K562 (cell line): ENCODE measurements around the gene RARRES2. TPM values are rescaled to one million over a fixed set of nuclear protein-coding genes. Genes with fewer than 3 reads are reported as not detected.

Experiments used
- ATF4 ChIP-seq: fragments of 450-650 bp; formaldehyde crosslinking; IDR thresholded peaks from 2 replicates; pipeline ENCODE4 v1.4.0; 2022; ENCODE audit warnings: mild to moderate bottlenecking, moderate library complexity
- BCL6 ChIP-seq: fragments of 250-450 bp; sonication (Bioruptor Pico); IDR thresholded peaks from 2 replicates; pipeline ENCODE4 v1.4.0; 2020
- CHD4 ChIP-seq: fragments of 200-600 bp; sonication (generic); IDR thresholded peaks from 3 replicates; pipeline ENCODE4 v1.6.1; 2012; ENCODE audit warnings: low read depth, mild to moderate bottlenecking, mixed read lengths, low read length, inconsistent platforms; ENCODE audit not compliant: insufficient read depth, insufficient replicate concordance, poor library complexity, severe bottlenecking
- MXD1 ChIP-seq: fragments of 250-450 bp; sonication (Bioruptor Pico); IDR thresholded peaks from 2 replicates; pipeline ENCODE4 v1.8.0; 2021; ENCODE audit warnings: borderline replicate concordance, mild to moderate bottlenecking, moderate library complexity; ENCODE audit not compliant: poor library complexity, severe bottlenecking
- NR2C1 ChIP-seq, 2 experiments: fragments of 450-650 bp; IDR thresholded peaks; 2 replicates each; pipeline ENCODE4 v1.6.1; 2017; ENCODE audit warnings: mild to moderate bottlenecking in 2 of 2, antibody characterized with exemption in 1 of 2, inconsistent platforms in 1 of 2, missing compliant biosample characterization in 1 of 2, missing genetic modification characterization in 1 of 2
- RHOXF2B ChIP-seq: fragments of 250-450 bp; sonication (Bioruptor Pico); conservative IDR thresholded peaks from 2 replicates; pipeline ENCODE4 v1.5.1; 2021
- TCF3 ChIP-seq: sonication (generic); formaldehyde crosslinking; IDR thresholded peaks from 2 replicates; pipeline ENCODE4 v1.4.0; 2020; ENCODE audit warnings: mild to moderate bottlenecking, missing genetic modification reagents
- ZNF395 ChIP-seq: fragments of 200-800 bp; sonication (Bioruptor generic); IDR thresholded peaks from 2 replicates; pipeline ENCODE4 v1.6.1; 2017; ENCODE audit warnings: missing genetic modification characterization, missing compliant biosample characterization
- polyA plus RNA-seq, 8 experiments: library from polyadenylated mRNA; depleted of rRNA in 4 of 8; stranded (reverse) in 5 of 8; unstranded in 3 of 8; fragments of >200 nt; fragmentation: Nextera tagmentation in 2 of 8; fragmentation: Illumina TruSeq in 1 of 8; extraction: Ambion mirVana in 2 of 8; extraction: Trizol in 1 of 8; gene quantifications; 2 replicates each; pipeline versions ENCODE4 v1.2.1 to v1.2.3, GENCODE V29; 2011 to 2014; ENCODE audit warnings: inconsistent platforms in 1 of 8, missing spikeins in 1 of 8
- total RNA-seq, 7 experiments: library from RNA; depleted of rRNA in 6 of 7; stranded (reverse); fragments of >200 nt in 6 of 7; fragmentation: Illumina TruSeq in 2 of 7; extraction: Trizol in 2 of 7; gene quantifications; 2 replicates each; pipeline versions ENCODE4 v1.2.1 to v1.2.3, GENCODE V29; 2011 to 2021; ENCODE audit warnings: low replicate concordance in 1 of 7
- TF ChIP-seq, protein P1 (sequence below): fragments of 250-450 bp; sonication (Bioruptor Pico); IDR thresholded peaks from 2 replicates; pipeline ENCODE4 v1.4.0; 2020; ENCODE audit warnings: borderline replicate concordance
- TF ChIP-seq, protein P2 (sequence below): fragments of 450-650 bp; formaldehyde crosslinking; IDR thresholded peaks from 2 replicates; pipeline ENCODE4 v1.4.0; 2022; ENCODE audit warnings: missing genetic modification characterization
- TF ChIP-seq, protein P3 (sequence below): IDR thresholded peaks from 2 replicates; pipeline ENCODE4 v1.6.1; 2014; ENCODE audit warnings: antibody characterized with exemption
- TF ChIP-seq, protein P4 (sequence below): fragments of 450-650 bp; formaldehyde crosslinking; IDR thresholded peaks from 2 replicates; pipeline ENCODE4 v1.4.0; 2020; ENCODE audit warnings: mild to moderate bottlenecking, mixed read lengths

RARRES2 gene
- total and polyA plus RNA-seq, 9 of the 15 experiments (the other 6 are each of a cell fraction or from before 2014, with no cell fraction given): 0.11 to 1.7 (median 0.23) TPM; not detected in 6

DNA sequence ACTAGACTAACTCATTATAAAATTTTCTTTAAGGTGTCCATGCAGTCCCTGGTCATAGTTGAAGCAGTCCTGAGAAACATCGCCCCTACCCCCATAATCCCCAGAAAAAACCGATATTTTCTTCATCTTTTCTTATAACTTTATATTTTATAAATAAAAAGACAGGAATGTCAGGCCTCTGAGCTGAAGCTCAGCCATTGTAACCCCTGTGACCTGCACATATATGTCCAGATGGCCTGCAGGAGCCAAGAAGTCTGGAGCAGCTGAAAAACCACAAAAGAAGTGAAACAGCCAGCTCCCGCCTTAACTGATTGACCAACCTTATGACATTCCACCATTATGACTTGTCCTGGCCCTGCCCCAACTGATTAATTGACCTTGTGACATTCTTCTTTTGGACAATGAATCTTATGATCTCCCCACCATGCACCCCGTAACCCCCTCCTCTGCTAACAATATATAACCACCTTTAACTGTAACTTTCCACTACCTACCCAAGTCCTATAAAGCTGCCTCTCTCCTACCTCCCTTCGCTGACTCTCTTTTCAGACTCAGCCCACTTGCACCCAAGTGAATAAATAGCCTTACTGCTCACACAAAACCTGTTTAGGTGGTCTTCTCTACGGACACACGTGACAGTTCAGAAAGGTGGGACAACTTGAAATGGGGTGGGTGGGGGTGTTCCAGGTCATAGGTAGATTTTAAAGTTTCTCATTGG is 28.6 kb downstream of the RARRES2 start (continued):
- TF ChIP-seq NR2C1 (IDR thresholded peaks at IDR 0.05) (peak; percentile 71; the same call in 1 of the 2 replicates), NR2C1 (tag; IDR thresholded peaks at IDR 0.05) (peak; percentile 88), MXD1 (peak; percentile 68), ATF4 (CRISPR knock-in tag) (peak; percentile 91), TCF3 (CRISPR knock-in tag) (peak; percentile 64), BCL6 (peak; percentile 68; the same call in 1 of the 2 replicates), ZNF395 (CRISPR knock-in tag) (peak; percentile 91), CHD4 (peak; percentile 88), RHOXF2B (CRISPR knock-in tag) (peak; percentile 78; the same call in 1 of the 2 replicates)
- TF ChIP-seq, protein P1, sequence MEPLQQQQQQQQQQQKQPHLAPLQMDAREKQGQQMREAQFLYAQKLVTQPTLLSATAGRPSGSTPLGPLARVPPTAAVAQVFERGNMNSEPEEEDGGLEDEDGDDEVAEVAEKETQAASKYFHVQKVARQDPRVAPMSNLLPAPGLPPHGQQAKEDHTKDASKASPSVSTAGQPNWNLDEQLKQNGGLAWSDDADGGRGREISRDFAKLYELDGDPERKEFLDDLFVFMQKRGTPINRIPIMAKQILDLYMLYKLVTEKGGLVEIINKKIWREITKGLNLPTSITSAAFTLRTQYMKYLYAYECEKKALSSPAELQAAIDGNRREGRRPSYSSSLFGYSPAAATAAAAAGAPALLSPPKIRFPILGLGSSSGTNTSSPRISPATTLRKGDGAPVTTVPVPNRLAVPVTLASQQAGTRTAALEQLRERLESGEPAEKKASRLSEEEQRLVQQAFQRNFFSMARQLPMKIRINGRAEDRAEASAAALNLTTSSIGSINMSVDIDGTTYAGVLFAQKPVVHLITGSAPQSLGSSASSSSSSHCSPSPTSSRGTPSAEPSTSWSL: 0 out of 2 replicates have a peak, but pooled peaks have one; percentile 11
- TF ChIP-seq, protein P2, sequence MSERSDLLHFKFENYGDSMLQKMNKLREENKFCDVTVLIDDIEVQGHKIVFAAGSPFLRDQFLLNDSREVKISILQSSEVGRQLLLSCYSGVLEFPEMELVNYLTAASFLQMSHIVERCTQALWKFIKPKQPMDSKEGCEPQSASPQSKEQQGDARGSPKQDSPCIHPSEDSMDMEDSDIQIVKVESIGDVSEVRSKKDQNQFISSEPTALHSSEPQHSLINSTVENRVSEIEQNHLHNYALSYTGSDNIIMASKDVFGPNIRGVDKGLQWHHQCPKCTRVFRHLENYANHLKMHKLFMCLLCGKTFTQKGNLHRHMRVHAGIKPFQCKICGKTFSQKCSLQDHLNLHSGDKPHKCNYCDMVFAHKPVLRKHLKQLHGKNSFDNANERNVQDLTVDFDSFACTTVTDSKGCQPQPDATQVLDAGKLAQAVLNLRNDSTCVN: 0 out of 2 replicates have a peak, but pooled peaks have one; percentile 62
- TF ChIP-seq, protein P3, sequence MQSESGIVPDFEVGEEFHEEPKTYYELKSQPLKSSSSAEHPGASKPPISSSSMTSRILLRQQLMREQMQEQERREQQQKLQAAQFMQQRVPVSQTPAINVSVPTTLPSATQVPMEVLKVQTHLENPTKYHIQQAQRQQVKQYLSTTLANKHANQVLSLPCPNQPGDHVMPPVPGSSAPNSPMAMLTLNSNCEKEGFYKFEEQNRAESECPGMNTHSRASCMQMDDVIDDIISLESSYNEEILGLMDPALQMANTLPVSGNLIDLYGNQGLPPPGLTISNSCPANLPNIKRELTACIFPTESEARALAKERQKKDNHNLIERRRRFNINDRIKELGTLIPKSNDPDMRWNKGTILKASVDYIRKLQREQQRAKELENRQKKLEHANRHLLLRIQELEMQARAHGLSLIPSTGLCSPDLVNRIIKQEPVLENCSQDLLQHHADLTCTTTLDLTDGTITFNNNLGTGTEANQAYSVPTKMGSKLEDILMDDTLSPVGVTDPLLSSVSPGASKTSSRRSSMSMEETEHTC: peak; percentile 94
- TF ChIP-seq, protein P4, sequence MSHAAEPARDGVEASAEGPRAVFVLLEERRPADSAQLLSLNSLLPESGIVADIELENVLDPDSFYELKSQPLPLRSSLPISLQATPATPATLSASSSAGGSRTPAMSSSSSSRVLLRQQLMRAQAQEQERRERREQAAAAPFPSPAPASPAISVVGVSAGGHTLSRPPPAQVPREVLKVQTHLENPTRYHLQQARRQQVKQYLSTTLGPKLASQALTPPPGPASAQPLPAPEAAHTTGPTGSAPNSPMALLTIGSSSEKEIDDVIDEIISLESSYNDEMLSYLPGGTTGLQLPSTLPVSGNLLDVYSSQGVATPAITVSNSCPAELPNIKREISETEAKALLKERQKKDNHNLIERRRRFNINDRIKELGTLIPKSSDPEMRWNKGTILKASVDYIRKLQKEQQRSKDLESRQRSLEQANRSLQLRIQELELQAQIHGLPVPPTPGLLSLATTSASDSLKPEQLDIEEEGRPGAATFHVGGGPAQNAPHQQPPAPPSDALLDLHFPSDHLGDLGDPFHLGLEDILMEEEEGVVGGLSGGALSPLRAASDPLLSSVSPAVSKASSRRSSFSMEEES: peak; percentile 54
